RWPE2 (cell line): ENCODE measurements around the gene LPGAT1.

ENCODE experiments used
- ATAC-seq: fragments of 200-7000 bp; cut with Tn5 transposase; 3 replicates; pipeline ENCODE4 v1.9.1; 2021; ENCODE audit warnings: low read depth
- DNase-seq: peaks from one replicate; pipeline ENCODE4 v3.0.0-alpha.2; 2020; ENCODE audit warnings: low spot score
- H3K27ac ChIP-seq: fragments of 450-650 bp; 2 replicates; pipeline ENCODE4 v1.5.1; 2017; ENCODE audit warnings: mild to moderate bottlenecking; ENCODE audit not compliant: poor library complexity, severe bottlenecking
- H3K27me3 ChIP-seq: fragments of 250-450 bp; sonication (Bioruptor Pico); 2 replicates; pipeline ENCODE4 v1.5.1; 2021; ENCODE audit warnings: mild to moderate bottlenecking, moderate library complexity; ENCODE audit not compliant: insufficient read depth, poor library complexity, severe bottlenecking
- H3K36me3 ChIP-seq: fragments of 250-450 bp; sonication (Bioruptor Pico); 2 replicates; pipeline ENCODE4 v1.5.1; 2020; ENCODE audit warnings: low read depth, mild to moderate bottlenecking, moderate library complexity
- H3K4me1 ChIP-seq: fragments of 250-450 bp; sonication (Bioruptor Pico); 2 replicates; pipeline ENCODE4 v1.5.1; 2021; ENCODE audit warnings: mild to moderate bottlenecking, moderate library complexity; ENCODE audit not compliant: insufficient read depth, poor library complexity, severe bottlenecking
- H3K4me3 ChIP-seq: fragments of 250-450 bp; sonication (Bioruptor Pico); 2 replicates; pipeline ENCODE4 v1.5.1; 2021; ENCODE audit warnings: mild to moderate bottlenecking, moderate library complexity; ENCODE audit not compliant: severe bottlenecking
- H3K9me3 ChIP-seq: fragments of 250-450 bp; sonication (Bioruptor Pico); 2 replicates; pipeline ENCODE4 v1.5.1; 2021; ENCODE audit warnings: mild to moderate bottlenecking, moderate library complexity; ENCODE audit not compliant: severe bottlenecking
- TF ChIP-seq, protein P1 (sequence below): fragments of 450-650 bp; IDR thresholded peaks from one replicate; pipeline ENCODE4 v1.5.1; 2017; ENCODE audit warnings: mild to moderate bottlenecking, moderate library complexity; ENCODE audit not compliant: poor library complexity, severe bottlenecking

Gene LPGAT1

GRCh38 chr1:211703812-211704537 lies 126.6 kb downstream of the LPGAT1 start:
- DNase-seq: no peak
- no peak for ATAC-seq
- Histone ChIP-seq H3K27me3 (no peaks in the 10 kb centered on the region), H3K9me3 (no peaks in the 10 kb centered on the region), H3K4me3 (no peak overlapping the region), H3K27ac (no peak overlapping the region), H3K4me1 (peaks cover 4% of the 10 kb centered on the region), H3K36me3 (no peaks in the 10 kb centered on the region)
- TF ChIP-seq, protein P1, sequence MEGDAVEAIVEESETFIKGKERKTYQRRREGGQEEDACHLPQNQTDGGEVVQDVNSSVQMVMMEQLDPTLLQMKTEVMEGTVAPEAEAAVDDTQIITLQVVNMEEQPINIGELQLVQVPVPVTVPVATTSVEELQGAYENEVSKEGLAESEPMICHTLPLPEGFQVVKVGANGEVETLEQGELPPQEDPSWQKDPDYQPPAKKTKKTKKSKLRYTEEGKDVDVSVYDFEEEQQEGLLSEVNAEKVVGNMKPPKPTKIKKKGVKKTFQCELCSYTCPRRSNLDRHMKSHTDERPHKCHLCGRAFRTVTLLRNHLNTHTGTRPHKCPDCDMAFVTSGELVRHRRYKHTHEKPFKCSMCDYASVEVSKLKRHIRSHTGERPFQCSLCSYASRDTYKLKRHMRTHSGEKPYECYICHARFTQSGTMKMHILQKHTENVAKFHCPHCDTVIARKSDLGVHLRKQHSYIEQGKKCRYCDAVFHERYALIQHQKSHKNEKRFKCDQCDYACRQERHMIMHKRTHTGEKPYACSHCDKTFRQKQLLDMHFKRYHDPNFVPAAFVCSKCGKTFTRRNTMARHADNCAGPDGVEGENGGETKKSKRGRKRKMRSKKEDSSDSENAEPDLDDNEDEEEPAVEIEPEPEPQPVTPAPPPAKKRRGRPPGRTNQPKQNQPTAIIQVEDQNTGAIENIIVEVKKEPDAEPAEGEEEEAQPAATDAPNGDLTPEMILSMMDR: no peak

DNA sequence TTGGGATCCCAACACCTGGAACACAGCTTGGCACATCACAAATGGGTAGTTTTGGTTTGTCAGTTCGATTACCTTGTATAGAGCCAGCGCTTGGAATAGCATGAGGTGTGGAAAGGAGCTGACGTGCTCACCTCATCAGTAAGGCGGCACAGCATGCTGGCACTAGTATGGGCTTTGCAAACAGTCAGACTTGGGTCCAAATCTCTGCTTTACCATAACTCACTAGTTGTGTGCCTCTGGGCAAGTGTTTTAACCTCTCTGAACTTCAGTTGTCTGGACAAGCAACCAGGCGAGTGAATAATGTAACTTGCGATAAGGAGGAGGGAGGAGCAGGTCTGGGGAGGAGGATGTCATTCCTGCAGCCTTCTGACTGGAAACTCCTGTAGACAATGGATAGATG lies 128.8 kb downstream of the LPGAT1 start:
- Histone ChIP-seq H3K9me3 (no peaks in the 10 kb centered on the region), H3K36me3 (no peaks in the 10 kb centered on the region), H3K27ac (no peak overlapping the region), H3K4me1 (peaks cover 4% of the 10 kb centered on the region), H3K27me3 (no peaks in the 10 kb centered on the region), H3K4me3 (no peak overlapping the region)
- ATAC-seq (no peak), DNase-seq (no peak)
- TF ChIP-seq, protein P1: no peak

- H3K9me3 ChIP-seq: no peaks in the 10 kb centered on the region
- no peak overlapping the region for H3K4me3 ChIP-seq
- H3K36me3 ChIP-seq: no peaks in the 10 kb centered on the region
- H3K27me3 ChIP-seq: no peaks in the 10 kb centered on the region
- no peak for DNase-seq
- TF ChIP-seq, protein P1: no peak
- H3K4me1 ChIP-seq: no peaks in the 10 kb centered on the region
- H3K27ac ChIP-seq: no peak overlapping the region
- no peak for ATAC-seq
These were observed 131.5 kb downstream of the LPGAT1 start for GRCh38 chr1:211699059-211699458.

- H3K4me3 ChIP-seq: no peak overlapping the region
- no peak overlapping the region for H3K27ac ChIP-seq
- no peak for DNase-seq
- H3K4me1 ChIP-seq: no peaks in the 10 kb centered on the region
- no peaks in the 10 kb centered on the region for H3K9me3 ChIP-seq
- TF ChIP-seq, protein P1: peak; percentile 71
- ATAC-seq: peak; percentile 74
- no peaks in the 10 kb centered on the region for H3K36me3 ChIP-seq
- H3K27me3 ChIP-seq: no peaks in the 10 kb centered on the region
These were observed 132.2 kb downstream of the LPGAT1 start for GRCh38 chr1:211698161-211699026.
